H9 (cell line): ENCODE data around the gene IL17A. TPM values are rescaled to one million over a fixed set of nuclear protein-coding genes. Genes with fewer than 3 reads are reported as not detected.

Source experiments
- DNase-seq: peaks from one replicate; pipeline ENCODE4 v3.0.0-alpha.2; 2017
- H2AFZ ChIP-seq: one replicate; pipeline ENCODE4 v1.6.1; 2013; ENCODE audit warnings: mild to moderate bottlenecking, low read length, control low read depth, moderate library complexity
- H2AK5ac ChIP-seq: 2 replicates; pipeline ENCODE4 v1.6.1; 2013; ENCODE audit warnings: low read length, control low read depth, mixed read lengths; ENCODE audit not compliant: insufficient read length
- H2BK120ac ChIP-seq: one replicate; pipeline ENCODE4 v1.6.1; 2013; ENCODE audit warnings: low read depth, mild to moderate bottlenecking, low read length, control low read depth, inconsistent platforms; ENCODE audit not compliant: poor library complexity, severe bottlenecking
- H2BK12ac ChIP-seq: 2 replicates; pipeline ENCODE4 v1.6.1; 2013; ENCODE audit warnings: low read length, control low read depth, mixed read lengths, low read depth; ENCODE audit not compliant: insufficient read length
- H2BK15ac ChIP-seq: 2 replicates; pipeline ENCODE4 v1.6.1; 2013; ENCODE audit warnings: low read depth, low read length, control low read depth
- H2BK20ac ChIP-seq: one replicate; pipeline ENCODE4 v1.6.1; 2013; ENCODE audit warnings: low read depth, mild to moderate bottlenecking, low read length, control low read depth, inconsistent platforms; ENCODE audit not compliant: poor library complexity, severe bottlenecking
- H2BK5ac ChIP-seq: 2 replicates; pipeline ENCODE4 v1.6.1; 2013; ENCODE audit warnings: low read length, control low read depth, mixed read lengths; ENCODE audit not compliant: insufficient read length
- H3K14ac ChIP-seq: 2 replicates; pipeline ENCODE4 v1.6.1; 2013; ENCODE audit warnings: low read length, control low read depth; ENCODE audit not compliant: insufficient read depth
- H3K18ac ChIP-seq: 2 replicates; pipeline ENCODE4 v1.6.1; 2013; ENCODE audit warnings: low read depth, mild to moderate bottlenecking, mixed read lengths, low read length, control low read depth; ENCODE audit not compliant: insufficient read length
- H3K23ac ChIP-seq: 2 replicates; pipeline ENCODE4 v1.6.1; 2013; ENCODE audit warnings: low read length, control low read depth, mixed read lengths, low read depth; ENCODE audit not compliant: insufficient read length
- H3K23me2 ChIP-seq: 2 replicates; pipeline ENCODE4 v1.6.1; 2013; ENCODE audit warnings: low read depth, mild to moderate bottlenecking, mixed read lengths, low read length, control low read depth; ENCODE audit not compliant: insufficient read length, poor library complexity, severe bottlenecking
- H3K27ac ChIP-seq: 2 replicates; pipeline ENCODE4 v1.5.1; 2013; ENCODE audit warnings: low read length, control low read depth, mixed read lengths, low read depth; ENCODE audit not compliant: insufficient read length
- H3K27me3 ChIP-seq: 2 replicates; pipeline ENCODE4 v1.6.1; 2013; ENCODE audit warnings: low read length, control low read depth, inconsistent platforms; ENCODE audit not compliant: insufficient read depth
- H3K4ac ChIP-seq: 2 replicates; pipeline ENCODE4 v1.6.1; 2013; ENCODE audit warnings: low read depth, mild to moderate bottlenecking, control low read depth, inconsistent platforms, low read length, moderate library complexity
- H3K4me1 ChIP-seq: 2 replicates; pipeline ENCODE4 v1.6.1; 2013; ENCODE audit warnings: low read length, control low read depth, inconsistent platforms; ENCODE audit not compliant: insufficient read depth
- H3K4me2 ChIP-seq: 2 replicates; pipeline ENCODE4 v1.6.1; 2013; ENCODE audit warnings: low read length, control low read depth, mixed read lengths; ENCODE audit not compliant: insufficient read length, insufficient read depth
- H3K56ac ChIP-seq: 2 replicates; pipeline ENCODE4 v1.6.1; 2013; ENCODE audit warnings: low read depth, mild to moderate bottlenecking, mixed read lengths, low read length, control low read depth; ENCODE audit not compliant: insufficient read length
- H3K79me1 ChIP-seq: 2 replicates; pipeline ENCODE4 v1.6.1; 2013; ENCODE audit warnings: low read depth, mild to moderate bottlenecking, moderate library complexity, low read length, control low read depth, inconsistent platforms; ENCODE audit not compliant: insufficient read depth, poor library complexity, severe bottlenecking
- H3K79me2 ChIP-seq: 2 replicates; pipeline ENCODE4 v1.6.1; 2013; ENCODE audit warnings: low read length, control low read depth, inconsistent platforms; ENCODE audit not compliant: insufficient read depth
- H3K9ac ChIP-seq: 2 replicates; pipeline ENCODE4 v1.6.1; 2013; ENCODE audit warnings: low read length, control low read depth, mixed read lengths; ENCODE audit not compliant: insufficient read length; ENCODE audit errors: extremely low read depth
- H3K9me3 ChIP-seq: one replicate; pipeline ENCODE4 v1.6.1; 2013; ENCODE audit warnings: low read depth, low read length, inconsistent platforms; ENCODE audit not compliant: control insufficient read depth
- H3T11ph ChIP-seq: one replicate; pipeline ENCODE4 v1.6.1; 2013; ENCODE audit warnings: mild to moderate bottlenecking, low read length, control low read depth, inconsistent platforms
- H4K20me1 ChIP-seq: one replicate; pipeline ENCODE4 v1.6.1; 2013; ENCODE audit not compliant: control insufficient read depth, insufficient read length, insufficient read depth
- H4K5ac ChIP-seq: 2 replicates; pipeline ENCODE4 v1.6.1; 2013; ENCODE audit warnings: low read depth, mild to moderate bottlenecking, mixed read lengths, low read length, control low read depth; ENCODE audit not compliant: insufficient read length
- H4K8ac ChIP-seq: replicated peaks from 2 replicates; pipeline ENCODE4 v1.6.1; 2013; ENCODE audit warnings: low read length, control low read depth, mixed read lengths, low read depth; ENCODE audit not compliant: insufficient read length
- H4K91ac ChIP-seq: 2 replicates; pipeline ENCODE4 v1.6.1; 2013; ENCODE audit warnings: low read depth, mild to moderate bottlenecking, moderate library complexity, mixed read lengths, low read length, control low read depth; ENCODE audit not compliant: insufficient read length
- H3K27ac Mint-ChIP-seq, 3 experiments: 2 replicates in 2 of 3; 3 replicates in 1 of 3; pipeline ENCODE4 v1.8.0; 2020 to 2021; ENCODE audit warnings: mixed read lengths in 3 of 3, mild to moderate bottlenecking in 1 of 3, moderate library complexity in 1 of 3
- H3K27me3 Mint-ChIP-seq: 2 replicates; pipeline ENCODE4 v1.8.0; 2021; ENCODE audit warnings: low read depth, mild to moderate bottlenecking, moderate library complexity, mixed read lengths
- H3K36me3 Mint-ChIP-seq, 3 experiments: 2 replicates in 2 of 3; 3 replicates in 1 of 3; pipeline ENCODE4 v1.8.0; 2020 to 2021; ENCODE audit warnings: low read depth in 3 of 3, mixed read lengths in 3 of 3; ENCODE audit not compliant: insufficient read depth in 1 of 3
- H3K4me1 Mint-ChIP-seq, 2 experiments: 2 replicates each; pipeline ENCODE4 v1.8.0; 2020; ENCODE audit warnings: mixed read lengths in 2 of 2
- H3K4me3 Mint-ChIP-seq, 2 experiments: 2 replicates in 1 of 2; 3 replicates in 1 of 2; pipeline ENCODE4 v1.8.0; 2020 to 2021; ENCODE audit warnings: mild to moderate bottlenecking in 2 of 2, mixed read lengths in 2 of 2, moderate library complexity in 1 of 2
- H3K9me3 Mint-ChIP-seq, 2 experiments: 2 replicates in 1 of 2; 3 replicates in 1 of 2; pipeline ENCODE4 v1.8.0; 2020; ENCODE audit warnings: mild to moderate bottlenecking in 2 of 2, mixed read lengths in 2 of 2, moderate library complexity in 1 of 2
- CTCF ChIP-seq: fragments of 200-600 bp; sonication (generic); conservative IDR thresholded peaks from 3 replicates; pipeline ENCODE4 v1.8.0; 2021; ENCODE audit warnings: antibody characterized with exemption, mild to moderate bottlenecking
- total RNA-seq: library from RNA; stranded (reverse); gene quantifications from 2 replicates; pipeline ENCODE4 v1.2.1, GENCODE V29; 2021

IL17A gene
- total RNA-seq, 1 experiment from 2014 or later, result not detected

DNA sequence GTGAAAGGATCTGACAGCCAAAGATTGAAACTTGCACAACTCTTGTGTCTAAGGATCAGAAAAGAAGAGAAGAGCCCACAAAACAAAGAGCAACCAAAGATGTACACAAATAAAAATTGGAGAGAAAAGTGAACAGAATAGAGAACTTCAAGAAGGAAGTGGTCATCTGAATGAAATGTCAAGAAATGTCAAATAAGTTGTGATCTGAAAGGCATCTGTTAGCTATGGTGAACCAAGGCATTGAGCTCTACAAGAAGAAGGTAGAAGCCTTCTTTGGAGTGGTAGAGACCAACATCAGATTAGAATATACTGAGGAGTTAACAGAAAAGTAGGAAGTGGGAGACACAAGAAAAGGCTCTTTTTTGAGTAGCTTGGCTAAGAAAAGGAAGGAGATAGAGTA is 29.6 kb downstream of the IL17A start:
- H4K91ac ChIP-seq, result no peak overlapping the region
- H2AK5ac ChIP-seq, result no peak overlapping the region
- no peak overlapping the region for H2BK20ac ChIP-seq
- H2AFZ ChIP-seq, result no peak overlapping the region
- H3K4me2 ChIP-seq, result no peak overlapping the region
- no peak overlapping the region for H2BK120ac ChIP-seq
- H2BK15ac ChIP-seq, result no peak overlapping the region
- no peak overlapping the region for H4K8ac ChIP-seq
- no peak overlapping the region for H3K4ac ChIP-seq
- no peaks in the 10 kb centered on the region for H3K4me1 ChIP-seq
- no peak overlapping the region for H3K14ac ChIP-seq
- H3K9me3 ChIP-seq, result no peaks in the 10 kb centered on the region
- H3K79me2 ChIP-seq, result no peaks in the 10 kb centered on the region
- H3K27ac ChIP-seq, result no peak overlapping the region
- no peaks in the 10 kb centered on the region for H3K79me1 ChIP-seq
- no peak for TF ChIP-seq CTCF
- no peak overlapping the region for H3K56ac ChIP-seq
- Mint-ChIP-seq H3K27ac (no peak overlapping the region), H3K4me1 (peaks cover 7 to 9% of the 10 kb centered on the region in 2 experiments; a peak in 3 of 4 replicates), H3K36me3 (no peaks in the 10 kb centered on the region), H3K4me3 (no peak overlapping the region), H3K9me3 (no peaks in the 10 kb centered on the region), H3K27me3 (no peaks in the 10 kb centered on the region; the same call in 1 of the 2 replicates)
- no peaks in the 10 kb centered on the region for H4K20me1 ChIP-seq
- no peak overlapping the region for H2BK5ac ChIP-seq
- H3K27me3 ChIP-seq, result no peaks in the 10 kb centered on the region
- H3K23me2 ChIP-seq, result no peaks in the 10 kb centered on the region
- H3K18ac ChIP-seq, result no peak overlapping the region
- H3T11ph ChIP-seq, result no peak overlapping the region
- H4K5ac ChIP-seq, result no peak overlapping the region
- DNase-seq, result no peak
- no peak overlapping the region for H3K9ac ChIP-seq
- no peak overlapping the region for H2BK12ac ChIP-seq
- H3K23ac ChIP-seq, result no peak overlapping the region
